OCI-LY7 (cell line): Measurements from ENCODE around the gene QPCTL. TPM values are rescaled to one million over a fixed set of nuclear protein-coding genes. Genes with fewer than 3 reads are reported as not detected.

Experiments used
- BruUV-seq: library from RNA; stranded (reverse); fragments of 400-500 nt; replicated peaks from 2 replicates; lab custom pipeline; 2021; lab: Mats Ljungman, UMichigan
- CTCF ChIA-PET: fragments of 300-600 bp; sonication (Branson Sonifier 250); formaldehyde crosslinking; loops from one replicate; lab custom pipeline; 2022; ENCODE audit warnings: antibody characterized with exemption; ENCODE audit not compliant: unreplicated experiment; lab: Charles Lee
- POLR2A ChIA-PET: fragments of 300-600 bp; sonication (Branson Sonifier 250); formaldehyde crosslinking; loops from one replicate; lab custom pipeline; 2022; ENCODE audit warnings: antibody characterized with exemption; lab: Charles Lee
- DNase-seq: peaks from one replicate; pipeline ENCODE4 v3.0.0-alpha.2; 2015; ENCODE audit warnings: low spot score
- H2AFZ ChIP-seq: fragments of 200-600 bp; sonication (generic), shearing (Covaris generic); 2 replicates; pipeline ENCODE4 v1.6.1; 2014; ENCODE audit warnings: mild to moderate bottlenecking, antibody characterized with exemption, low read length, moderate library complexity
- H3K27ac ChIP-seq: fragments of 200-600 bp; sonication (generic); 2 replicates; pipeline ENCODE4 v1.5.1; 2014; ENCODE audit warnings: mixed run types, low read depth, mild to moderate bottlenecking, moderate library complexity, low read length, inconsistent platforms; ENCODE audit not compliant: poor library complexity, severe bottlenecking
- H3K36me3 ChIP-seq: fragments of 200-600 bp; sonication (generic); 2 replicates; pipeline ENCODE4 v1.6.1; 2014; ENCODE audit warnings: mild to moderate bottlenecking, antibody characterized with exemption, low read length, moderate library complexity, mixed read lengths; ENCODE audit not compliant: insufficient read depth
- H3K4me1 ChIP-seq: fragments of 200-600 bp; sonication (generic); 2 replicates; pipeline ENCODE4 v1.5.1; 2014; ENCODE audit warnings: mild to moderate bottlenecking, low read length; ENCODE audit not compliant: insufficient read depth, poor library complexity, severe bottlenecking
- H3K4me2 ChIP-seq: fragments of 200-600 bp; sonication (generic); 2 replicates; pipeline ENCODE4 v1.6.1; 2014; ENCODE audit warnings: mild to moderate bottlenecking, low read length
- H3K4me3 ChIP-seq: fragments of 200-600 bp; sonication (generic); 2 replicates; pipeline ENCODE4 v1.5.1; 2014; ENCODE audit warnings: mild to moderate bottlenecking, low read depth, low read length; ENCODE audit not compliant: poor library complexity, severe bottlenecking
- H3K79me2 ChIP-seq: fragments of 200-600 bp; sonication (generic); 2 replicates; pipeline ENCODE4 v1.6.1; 2016; ENCODE audit warnings: low read depth, mild to moderate bottlenecking, low read length, moderate library complexity, mixed read lengths; ENCODE audit not compliant: insufficient read depth
- H3K9me2 ChIP-seq: fragments of 200-600 bp; sonication (generic); 2 replicates; pipeline ENCODE4 v1.6.1; 2016; ENCODE audit warnings: mild to moderate bottlenecking, low read length, mixed read lengths; ENCODE audit not compliant: insufficient read depth
- H3K9me3 ChIP-seq: fragments of 200-600 bp; sonication (generic); 2 replicates; pipeline ENCODE4 v1.6.1; 2014; ENCODE audit warnings: mild to moderate bottlenecking, mixed run types, low read length, mixed read lengths
- H4K20me1 ChIP-seq: fragments of 200-600 bp; sonication (generic); 2 replicates; pipeline ENCODE4 v1.6.1; 2014; ENCODE audit warnings: mild to moderate bottlenecking, antibody characterized with exemption, low read length, moderate library complexity, mixed read lengths; ENCODE audit not compliant: insufficient read depth
- EZH2phosphoT487 ChIP-seq: fragments of 200-600 bp; sonication (generic); IDR thresholded peaks from 2 replicates; pipeline ENCODE4 v1.6.1; 2018; ENCODE audit warnings: low read depth, borderline replicate concordance, mild to moderate bottlenecking, mixed run types, antibody characterized with exemption, low read length, moderate library complexity, mixed read lengths
- intact Hi-C: fragments of 100-400 bp; cut with micrococcal nuclease; formaldehyde crosslinking; loops from one replicate; pipeline ENCODE4 v1.10.0; 2022; ENCODE audit not compliant: unreplicated experiment
- total RNA-seq, 2 experiments: library from RNA; depleted of rRNA in 1 of 2; stranded (reverse); fragments of >200 nt in 1 of 2; shearing (Covaris generic) in 1 of 2; gene quantifications; 2 replicates each; pipeline ENCODE4 v1.2.3, GENCODE V29; 2014 to 2022
- TF ChIP-seq, protein P1 (sequence below): fragments of 200-600 bp; sonication (generic); conservative IDR thresholded peaks from 2 replicates; pipeline ENCODE4 v1.5.1; 2014; ENCODE audit warnings: mild to moderate bottlenecking, antibody characterized with exemption, low read length, moderate library complexity, mixed read lengths

The QPCTL gene
- total RNA-seq, 2 experiments from 2014 or later = 24.8 to 26.3 TPM

DNA sequence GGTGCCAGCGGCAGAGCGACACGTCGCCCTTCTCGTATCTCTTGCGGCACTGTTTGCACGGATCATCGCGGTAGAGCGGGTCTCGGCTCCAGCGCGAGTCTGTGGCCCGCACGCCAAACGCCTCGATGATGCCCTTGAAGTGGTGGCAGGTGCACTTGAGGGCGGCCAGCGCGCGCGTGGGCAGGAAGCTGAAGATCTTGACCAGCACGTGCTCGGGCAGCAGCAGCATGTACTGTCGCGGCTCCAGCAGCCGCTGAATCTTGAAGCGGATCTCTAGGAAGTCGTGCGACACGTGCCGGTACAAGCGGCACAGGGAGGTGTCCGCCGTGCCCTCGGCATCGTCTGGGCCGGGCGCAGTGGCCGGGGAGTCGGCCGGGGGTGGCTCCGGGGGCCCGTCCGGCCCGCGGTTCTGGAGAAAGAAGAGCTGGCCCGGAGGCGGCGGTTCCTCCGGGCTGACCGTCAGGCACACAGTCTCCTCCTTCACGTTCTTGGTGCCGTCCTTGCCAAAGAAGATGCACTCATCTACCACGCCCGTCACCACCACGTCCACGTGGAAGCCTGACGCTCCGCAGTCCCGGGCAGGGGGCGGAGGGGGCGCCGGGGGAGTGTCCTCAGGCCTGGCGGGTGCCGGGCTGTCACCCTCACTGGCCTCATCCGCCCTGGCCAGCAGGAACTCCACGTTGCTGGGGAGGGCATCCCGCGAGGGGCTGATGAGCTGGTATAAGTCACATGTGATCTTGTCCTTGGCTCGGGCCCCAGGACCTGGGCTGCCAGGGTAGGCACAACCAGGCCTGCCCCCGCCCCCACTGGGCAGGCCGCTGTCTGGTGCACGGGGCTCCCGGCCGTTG is 19.6 kb downstream of the QPCTL start:
- intact Hi-C loops = no loop called here
- Histone ChIP-seq H3K9me2 (no peaks in the 10 kb centered on the region), H3K79me2 (peaks cover 46% of the 10 kb centered on the region), H2AFZ (no peak overlapping the region), H3K4me1 (peaks cover 59% of the 10 kb centered on the region), H4K20me1 (no peaks in the 10 kb centered on the region), H3K4me2 (no peak overlapping the region), H3K9me3 (no peaks in the 10 kb centered on the region), H3K4me3 (no peak overlapping the region), H3K27ac (no peak overlapping the region), H3K36me3 (peaks cover 26% of the 10 kb centered on the region)
- POLR2A ChIA-PET = interaction anchor here (1.2 kb wide), 1 partner anchor 13 kb away, joined by 3 read pairs; no protein-coding TSS in a partner anchor
- TF ChIP-seq, protein P1, sequence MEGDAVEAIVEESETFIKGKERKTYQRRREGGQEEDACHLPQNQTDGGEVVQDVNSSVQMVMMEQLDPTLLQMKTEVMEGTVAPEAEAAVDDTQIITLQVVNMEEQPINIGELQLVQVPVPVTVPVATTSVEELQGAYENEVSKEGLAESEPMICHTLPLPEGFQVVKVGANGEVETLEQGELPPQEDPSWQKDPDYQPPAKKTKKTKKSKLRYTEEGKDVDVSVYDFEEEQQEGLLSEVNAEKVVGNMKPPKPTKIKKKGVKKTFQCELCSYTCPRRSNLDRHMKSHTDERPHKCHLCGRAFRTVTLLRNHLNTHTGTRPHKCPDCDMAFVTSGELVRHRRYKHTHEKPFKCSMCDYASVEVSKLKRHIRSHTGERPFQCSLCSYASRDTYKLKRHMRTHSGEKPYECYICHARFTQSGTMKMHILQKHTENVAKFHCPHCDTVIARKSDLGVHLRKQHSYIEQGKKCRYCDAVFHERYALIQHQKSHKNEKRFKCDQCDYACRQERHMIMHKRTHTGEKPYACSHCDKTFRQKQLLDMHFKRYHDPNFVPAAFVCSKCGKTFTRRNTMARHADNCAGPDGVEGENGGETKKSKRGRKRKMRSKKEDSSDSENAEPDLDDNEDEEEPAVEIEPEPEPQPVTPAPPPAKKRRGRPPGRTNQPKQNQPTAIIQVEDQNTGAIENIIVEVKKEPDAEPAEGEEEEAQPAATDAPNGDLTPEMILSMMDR = no peak
- no peak for TF ChIP-seq EZH2phosphoT487
- no peak for DNase-seq
- BruUV-seq = no TSS peak
- CTCF ChIA-PET = no interaction called here

DNA sequence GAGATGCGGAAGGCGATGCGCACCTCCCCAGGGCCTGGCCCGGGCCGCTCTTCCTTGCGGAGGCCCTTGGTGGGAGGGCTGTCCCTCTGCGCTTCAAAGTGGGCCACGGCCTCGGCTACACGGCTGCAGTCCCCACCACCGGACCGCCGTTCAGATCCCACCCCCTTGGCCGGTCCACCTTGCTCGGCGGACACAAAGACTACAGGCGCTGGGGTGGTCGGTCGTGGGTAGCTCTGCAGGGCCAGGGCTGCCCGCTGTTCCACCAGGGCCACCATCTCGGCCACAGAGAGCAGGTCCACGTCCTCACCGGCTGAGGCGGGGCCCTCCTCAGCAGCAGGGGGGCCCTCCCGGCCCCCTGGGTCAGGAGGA is 20.2 kb downstream of the QPCTL start:
- BruUV-seq = no TSS peak
- H3K9me3 ChIP-seq = no peaks in the 10 kb centered on the region
- H3K36me3 ChIP-seq = peaks cover 26% of the 10 kb centered on the region
- H4K20me1 ChIP-seq = no peaks in the 10 kb centered on the region
- H3K27ac ChIP-seq = no peak overlapping the region
- H3K4me2 ChIP-seq = no peak overlapping the region
- H3K79me2 ChIP-seq = peaks cover 46% of the 10 kb centered on the region
- H3K9me2 ChIP-seq = no peaks in the 10 kb centered on the region
- DNase-seq = no peak
- TF ChIP-seq, protein P1 = no peak
- no peak for TF ChIP-seq EZH2phosphoT487
- no peak overlapping the region for H2AFZ ChIP-seq
- peaks cover 54% of the 10 kb centered on the region for H3K4me1 ChIP-seq
- no peak overlapping the region for H3K4me3 ChIP-seq
- POLR2A ChIA-PET = no interaction called here
- CTCF ChIA-PET = no interaction called here
- intact Hi-C loops = no loop called here

DNA sequence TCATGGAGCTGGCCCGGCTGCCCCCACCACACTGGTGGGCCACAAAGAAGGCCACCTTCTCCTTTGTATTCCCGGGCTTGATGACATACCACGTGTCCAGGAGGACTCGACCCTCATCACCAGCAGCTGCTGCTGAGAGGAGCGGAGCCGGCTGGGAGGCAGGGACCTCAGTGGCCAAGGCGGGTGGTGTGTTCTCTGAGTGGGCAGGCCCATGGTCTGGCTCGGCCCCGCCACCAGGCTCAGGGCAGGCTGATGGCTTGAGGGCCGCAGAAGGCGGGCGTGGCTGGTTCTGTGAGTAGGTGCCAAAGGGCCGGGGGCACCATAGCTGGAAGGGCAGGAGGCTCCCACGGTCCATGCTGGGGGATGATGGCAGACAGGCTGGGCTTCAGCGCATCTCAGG is 20.7 kb downstream of the QPCTL start:
- no peaks in the 10 kb centered on the region for H3K9me3 ChIP-seq
- no peak overlapping the region for H3K27ac ChIP-seq
- H4K20me1 ChIP-seq = no peaks in the 10 kb centered on the region
- no peak overlapping the region for H3K4me2 ChIP-seq
- peaks cover 24% of the 10 kb centered on the region for H3K36me3 ChIP-seq
- intact Hi-C loops = no loop called here
- no peak overlapping the region for H3K4me3 ChIP-seq
- H2AFZ ChIP-seq = no peak overlapping the region
- H3K4me1 ChIP-seq = peaks cover 54% of the 10 kb centered on the region
- ChIA-PET CTCF (no interaction called here), POLR2A (no interaction called here)
- no peak for DNase-seq
- no peaks in the 10 kb centered on the region for H3K9me2 ChIP-seq
- H3K79me2 ChIP-seq = peaks cover 49% of the 10 kb centered on the region
- TF ChIP-seq, protein P1 = no peak
- no peak for TF ChIP-seq EZH2phosphoT487
- BruUV-seq = no TSS peak
